Neuronal stem cell (in vitro differentiated cells): ENCODE measurements around the gene CBARP.
A peak's percentile ranks its signal among the peaks of the same experiment; 100 is the strongest.

ENCODE experiments used
- DNase-seq: peaks from one replicate; pipeline ENCODE4 v3.0.0-alpha.2; 2013; ENCODE audit warnings: low spot score
- H2AFZ ChIP-seq: one replicate; pipeline ENCODE4 v1.6.1; 2013; ENCODE audit warnings: mild to moderate bottlenecking, low read length, inconsistent platforms
- H2AK5ac ChIP-seq: 2 replicates; pipeline ENCODE4 v1.6.1; 2013; ENCODE audit warnings: low read depth, mild to moderate bottlenecking, inconsistent platforms, low read length, moderate library complexity, mixed read lengths
- H2BK120ac ChIP-seq: 2 replicates; pipeline ENCODE4 v1.6.1; 2013; ENCODE audit warnings: low read depth, mild to moderate bottlenecking, inconsistent platforms, low read length, moderate library complexity, mixed read lengths
- H2BK12ac ChIP-seq: one replicate; pipeline ENCODE4 v1.6.1; 2013; ENCODE audit warnings: low read length, inconsistent platforms
- H2BK15ac ChIP-seq: 2 replicates; pipeline ENCODE4 v1.6.1; 2013; ENCODE audit warnings: mild to moderate bottlenecking, low read length, inconsistent platforms, mixed read lengths
- H2BK5ac ChIP-seq: one replicate; pipeline ENCODE4 v1.6.1; 2013; ENCODE audit warnings: inconsistent platforms, mild to moderate bottlenecking, low read length, moderate library complexity
- H3K14ac ChIP-seq: one replicate; pipeline ENCODE4 v1.6.1; 2013; ENCODE audit warnings: low read length, inconsistent platforms
- H3K18ac ChIP-seq: 2 replicates; pipeline ENCODE4 v1.6.1; 2013; ENCODE audit warnings: low read length, inconsistent platforms
- H3K23ac ChIP-seq: 2 replicates; pipeline ENCODE4 v1.6.1; 2013; ENCODE audit warnings: low read depth, mild to moderate bottlenecking, mixed read lengths, low read length, inconsistent platforms; ENCODE audit not compliant: poor library complexity
- H3K27ac ChIP-seq: replicated peaks from 3 replicates; pipeline ENCODE4 v1.5.1; 2013; ENCODE audit warnings: low read length, inconsistent platforms
- H3K27me3 ChIP-seq, 3 experiments: 2 replicates each; pipeline ENCODE4 v1.6.1; 2013; ENCODE audit warnings: low read length in 3 of 3, mild to moderate bottlenecking in 2 of 3, inconsistent platforms in 1 of 3, low read depth in 1 of 3, mixed read lengths in 1 of 3, moderate library complexity in 1 of 3; ENCODE audit not compliant: control insufficient read depth in 3 of 3, insufficient read depth in 3 of 3
- H3K36me3 ChIP-seq, 2 donors: replicated peaks in 1 of 2; 2 replicates each; pipeline ENCODE4 v1.6.1; 2013; ENCODE audit warnings: low read length in 2 of 2; ENCODE audit not compliant: control insufficient read depth in 2 of 2, insufficient read depth in 2 of 2
- H3K4ac ChIP-seq: 2 replicates; pipeline ENCODE4 v1.6.1; 2013; ENCODE audit warnings: inconsistent platforms, mild to moderate bottlenecking, low read length, moderate library complexity
- H3K4me1 ChIP-seq, 2 donors: 1 replicate in 1 of 2; 2 replicates in 1 of 2; pipeline ENCODE4 v1.6.1; 2013; ENCODE audit warnings: low read length in 2 of 2, low read depth in 1 of 2; ENCODE audit not compliant: control insufficient read depth in 2 of 2, insufficient read depth in 1 of 2
- H3K4me2 ChIP-seq: one replicate; pipeline ENCODE4 v1.6.1; 2013; ENCODE audit warnings: mild to moderate bottlenecking, low read length, inconsistent platforms; ENCODE audit not compliant: insufficient read depth, poor library complexity, severe bottlenecking
- H3K4me3 ChIP-seq, 2 donors: 2 replicates each; pipeline ENCODE4 v1.5.1; 2013; ENCODE audit warnings: low read length in 2 of 2, mild to moderate bottlenecking in 2 of 2, inconsistent platforms in 1 of 2, moderate library complexity in 1 of 2
- H3K79me1 ChIP-seq: one replicate; pipeline ENCODE4 v1.6.1; 2013; ENCODE audit warnings: low read depth, mild to moderate bottlenecking, inconsistent platforms, low read length, moderate library complexity
- H3K9ac ChIP-seq: one replicate; pipeline ENCODE4 v1.6.1; 2013; ENCODE audit warnings: mild to moderate bottlenecking, low read depth, low read length, inconsistent platforms; ENCODE audit not compliant: poor library complexity
- H3K9me3 ChIP-seq, 2 donors: replicated peaks in 1 of 2; 2 replicates each; pipeline versions ENCODE3 to v1.6.1; 2013; ENCODE audit warnings: low read length in 2 of 2, mild to moderate bottlenecking in 2 of 2, inconsistent platforms in 1 of 2, low read depth in 1 of 2, mixed read lengths in 1 of 2, moderate library complexity in 1 of 2; ENCODE audit not compliant: control insufficient read depth in 2 of 2, insufficient read depth in 1 of 2
- H4K8ac ChIP-seq: one replicate; pipeline ENCODE4 v1.6.1; 2013; ENCODE audit warnings: low read depth, mild to moderate bottlenecking, inconsistent platforms, low read length, moderate library complexity
- H4K91ac ChIP-seq: one replicate; pipeline ENCODE4 v1.6.1; 2013; ENCODE audit warnings: low read length, low read depth, mild to moderate bottlenecking, inconsistent platforms; ENCODE audit not compliant: poor library complexity
- WGBS, 2 donors: extraction: QIAGEN DNeasy Blood & Tissue Kit; methylation state at CpG; one replicate each; pipeline ENCODE4 v1.1.7; 2013; ENCODE audit warnings: missing lambda C conversion rate in 2 of 2, mixed read lengths in 1 of 2; ENCODE audit not compliant: insufficient read length in 2 of 2, insufficient replicate concordance in 1 of 2; ENCODE audit errors: extremely low coverage in 2 of 2; 5-methylcytosine and 5-hydroxymethylcytosine counted together

Gene CBARP

GRCh38 chr19:1224847-1225246 lies 13.0 kb downstream of the CBARP start:
- Histone ChIP-seq H3K4me3 (no peak overlapping the region), H3K18ac (peak overlapping the region; percentile 17), H3K36me3 (peaks cover 19 to 77% of the 10 kb centered on the region in 2 donors), H4K8ac (no peak overlapping the region), H3K4me2 (no peak overlapping the region), H2BK5ac (peak overlapping the region; percentile 24), H3K27me3 (no peaks in the 10 kb centered on the region), H3K27ac (no peak overlapping the region), H3K23ac (peak overlapping the region; percentile 31), H3K4ac (no peak overlapping the region), H2BK12ac (no peak overlapping the region), H3K9ac (no peak overlapping the region), H4K91ac (no peak overlapping the region), H3K79me1 (peaks cover 23% of the 10 kb centered on the region), H2AK5ac (no peak overlapping the region), H2AFZ (no peak overlapping the region), H2BK15ac (no peak overlapping the region), H3K14ac (no peak overlapping the region), H3K4me1 (no peaks in the 10 kb centered on the region), H2BK120ac (no peak overlapping the region), H3K9me3 (no peaks in the 10 kb centered on the region)
- no peak for DNase-seq
- WGBS, 2 donors = no CpG with 5 or more reads among the region's 16 CpGs

GRCh38 chr19:1224047-1224825 lies 13.6 kb downstream of the CBARP start:
- Histone ChIP-seq H3K4me2 (no peak overlapping the region), H2BK5ac (peak overlapping the region; percentile 53), H3K9me3 (no peaks in the 10 kb centered on the region), H2BK15ac (no peak overlapping the region), H3K14ac (peak overlapping the region; percentile 21), H3K4ac (no peak overlapping the region), H3K79me1 (peaks cover 25% of the 10 kb centered on the region), H3K4me3 (peak overlapping the region in 1 of 2 donors; percentile 15), H2BK120ac (no peak overlapping the region), H4K91ac (no peak overlapping the region), H3K36me3 (peaks cover 19 to 77% of the 10 kb centered on the region in 2 donors), H3K27me3 (no peaks in the 10 kb centered on the region), H3K27ac (no peak overlapping the region), H2BK12ac (no peak overlapping the region), H3K18ac (no peak overlapping the region), H3K9ac (peak overlapping the region; percentile 60), H4K8ac (no peak overlapping the region), H3K4me1 (no peaks in the 10 kb centered on the region), H3K23ac (peak overlapping the region; percentile 73), H2AK5ac (peak overlapping the region; percentile 63), H2AFZ (no peak overlapping the region)
- no CpG with 5 or more reads among the region's 16 CpGs for WGBS, 2 donors
- no peak for DNase-seq

GRCh38 chr19:1223018-1223855 lies 14.6 kb downstream of the CBARP start:
- peak overlapping the region; percentile 89 for H3K23ac ChIP-seq
- H2BK12ac ChIP-seq = peak overlapping the region; percentile 22
- no peak overlapping the region for H2AFZ ChIP-seq
- H3K27me3 ChIP-seq = no peaks in the 10 kb centered on the region
- H3K36me3 ChIP-seq = peaks cover 16 to 79% of the 10 kb centered on the region in 2 donors
- peak overlapping the region; percentile 63 for H2AK5ac ChIP-seq
- H3K4me2 ChIP-seq = no peak overlapping the region
- H3K4me1 ChIP-seq = peaks cover 0 to under 1% of the 10 kb centered on the region in 2 donors
- H3K4me3 ChIP-seq = no peak overlapping the region
- DNase-seq = no peak
- peak overlapping the region; percentile 23 for H4K8ac ChIP-seq
- peak overlapping the region; percentile 13 for H3K18ac ChIP-seq
- H2BK15ac ChIP-seq = no peak overlapping the region
- no peak overlapping the region for H4K91ac ChIP-seq
- no peak overlapping the region for H2BK5ac ChIP-seq
- peaks cover 32% of the 10 kb centered on the region for H3K79me1 ChIP-seq
- no peak overlapping the region for H3K27ac ChIP-seq
- H3K14ac ChIP-seq = no peak overlapping the region
- H2BK120ac ChIP-seq = no peak overlapping the region
- H3K9me3 ChIP-seq = no peaks in the 10 kb centered on the region
- no CpG with 5 or more reads among the region's 48 CpGs for WGBS, 2 donors
- peak overlapping the region; percentile 50 for H3K9ac ChIP-seq
- no peak overlapping the region for H3K4ac ChIP-seq

- H2AFZ ChIP-seq = no peak overlapping the region
- no peak overlapping the region for H2BK12ac ChIP-seq
- no peaks in the 10 kb centered on the region for H3K27me3 ChIP-seq
- no peak overlapping the region for H4K8ac ChIP-seq
- peaks cover 36% of the 10 kb centered on the region for H3K79me1 ChIP-seq
- H2BK5ac ChIP-seq = peak overlapping the region; percentile 0
- peak overlapping the region; percentile 15 for H3K27ac ChIP-seq
- no peak overlapping the region for H3K23ac ChIP-seq
- H2BK15ac ChIP-seq = no peak overlapping the region
- no peak overlapping the region for H2AK5ac ChIP-seq
- H3K4ac ChIP-seq = no peak overlapping the region
- H3K36me3 ChIP-seq = peaks cover 13 to 72% of the 10 kb centered on the region in 2 donors
- no peak overlapping the region for H3K14ac ChIP-seq
- H3K4me3 ChIP-seq = no peak overlapping the region
- H3K4me1 ChIP-seq = peaks cover 0 to 5% of the 10 kb centered on the region in 2 donors
- no peak overlapping the region for H4K91ac ChIP-seq
- H3K9me3 ChIP-seq = no peaks in the 10 kb centered on the region
- no peak overlapping the region for H3K9ac ChIP-seq
- H3K18ac ChIP-seq = peak overlapping the region; percentile 22
- WGBS, 2 donors = no CpG with 5 or more reads among the region's 14 CpGs
- no peak for DNase-seq
- no peak overlapping the region for H3K4me2 ChIP-seq
- H2BK120ac ChIP-seq = no peak overlapping the region
Observed at GRCh38 chr19:1222394-1222793, 15.4 kb downstream of the CBARP start.
